HG03378 (cell line): ENCODE data around the gene GALNT2.

Source experiments
- ATAC-seq: cut with Tn5 transposase; IDR thresholded peaks from one replicate; pipeline ENCODE4 v1.9.1; 2021; ENCODE audit warnings: mild to moderate bottlenecking, moderate library complexity; ENCODE audit not compliant: unreplicated experiment

GALNT2 gene

DNA sequence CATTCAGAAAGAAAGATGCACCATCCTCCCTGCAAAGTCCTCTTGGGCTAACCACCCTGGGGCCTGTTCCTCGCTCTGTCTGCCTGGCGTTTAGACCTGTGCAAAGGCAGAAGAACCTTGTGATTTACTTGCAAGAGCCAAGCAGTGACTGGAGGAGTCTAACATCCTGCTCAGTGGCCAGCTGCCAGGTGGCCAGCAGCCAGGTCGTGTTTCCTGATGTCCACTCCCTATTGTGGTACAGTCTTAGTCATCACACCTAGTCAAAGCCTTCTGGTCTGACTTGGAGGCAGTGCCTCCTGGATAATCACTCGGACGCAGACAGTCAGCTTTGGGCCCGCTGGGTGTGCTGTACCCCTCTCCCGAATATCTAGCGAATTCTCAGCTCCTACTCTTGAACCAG is 241.0 kb downstream of the GALNT2 start:
- ATAC-seq = no peak

GRCh38 chr1:230308821-230309220 is 241.8 kb downstream of the GALNT2 start:
- ATAC-seq = no peak

GRCh38 chr1:230309646-230310177 is 242.7 kb downstream of the GALNT2 start:
- no peak for ATAC-seq

- no peak for ATAC-seq
Measured at GRCh38 chr1:230310381-230311163, 243.5 kb downstream of the GALNT2 start.

DNA sequence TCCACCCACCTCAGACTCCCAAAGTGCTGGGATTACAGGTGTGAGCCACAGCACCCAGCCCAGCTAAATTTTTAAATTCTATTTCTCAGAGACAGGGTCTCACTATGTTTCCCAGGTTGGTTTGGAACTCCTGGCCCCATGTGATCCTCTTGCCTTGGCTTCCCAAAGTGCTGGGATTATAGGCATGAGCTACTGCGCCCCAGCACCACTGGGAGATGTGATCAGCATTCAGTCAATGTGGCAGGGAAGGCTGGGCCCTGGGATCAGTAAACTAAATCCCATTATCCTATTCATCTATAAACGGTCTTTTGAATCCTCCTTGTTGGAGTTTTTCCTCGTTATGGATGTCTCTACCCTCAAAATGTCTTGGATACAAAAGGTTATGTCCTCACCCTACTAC is 245.6 kb downstream of the GALNT2 start:
- no peak for ATAC-seq

DNA sequence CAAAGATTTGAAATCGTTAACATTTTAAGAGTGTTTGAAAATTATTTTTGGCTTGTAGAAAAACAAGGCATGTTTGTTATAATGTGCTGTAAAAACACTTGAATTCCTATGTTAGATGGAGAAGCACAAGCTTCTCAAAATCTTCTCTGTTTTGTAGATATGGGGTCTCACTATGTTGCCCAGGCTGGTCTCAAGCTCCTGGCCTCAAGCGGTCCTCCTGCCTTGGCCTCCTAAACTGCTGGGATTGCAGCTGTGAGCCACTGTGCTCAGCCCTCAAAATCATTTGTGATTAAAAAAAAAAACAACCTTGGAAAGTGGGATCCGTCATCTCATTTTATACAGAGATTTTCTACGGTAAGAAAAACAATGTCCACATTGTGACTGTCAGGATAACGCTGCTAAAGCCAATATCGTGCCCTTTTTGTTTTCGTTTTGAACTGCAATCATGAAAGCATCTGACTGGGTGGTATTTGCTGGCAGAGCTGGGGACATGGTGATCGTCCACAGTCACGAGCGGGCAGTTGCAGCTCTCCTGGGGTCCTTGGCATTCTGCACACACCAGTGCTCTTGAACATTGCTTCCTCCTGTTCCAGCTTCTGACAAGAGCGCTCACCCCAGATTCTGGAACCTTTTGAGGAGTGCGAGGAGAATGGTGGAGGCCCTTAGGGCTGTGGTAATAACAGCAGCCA is 246.6 kb downstream of the GALNT2 start:
- ATAC-seq = no peak

- ATAC-seq = no peak
Measured at GRCh38 chr1:230314142-230314470, 247.1 kb downstream of the GALNT2 start.

- ATAC-seq = no peak
Measured at GRCh38 chr1:230315099-230315498, 248.1 kb downstream of the GALNT2 start.

DNA sequence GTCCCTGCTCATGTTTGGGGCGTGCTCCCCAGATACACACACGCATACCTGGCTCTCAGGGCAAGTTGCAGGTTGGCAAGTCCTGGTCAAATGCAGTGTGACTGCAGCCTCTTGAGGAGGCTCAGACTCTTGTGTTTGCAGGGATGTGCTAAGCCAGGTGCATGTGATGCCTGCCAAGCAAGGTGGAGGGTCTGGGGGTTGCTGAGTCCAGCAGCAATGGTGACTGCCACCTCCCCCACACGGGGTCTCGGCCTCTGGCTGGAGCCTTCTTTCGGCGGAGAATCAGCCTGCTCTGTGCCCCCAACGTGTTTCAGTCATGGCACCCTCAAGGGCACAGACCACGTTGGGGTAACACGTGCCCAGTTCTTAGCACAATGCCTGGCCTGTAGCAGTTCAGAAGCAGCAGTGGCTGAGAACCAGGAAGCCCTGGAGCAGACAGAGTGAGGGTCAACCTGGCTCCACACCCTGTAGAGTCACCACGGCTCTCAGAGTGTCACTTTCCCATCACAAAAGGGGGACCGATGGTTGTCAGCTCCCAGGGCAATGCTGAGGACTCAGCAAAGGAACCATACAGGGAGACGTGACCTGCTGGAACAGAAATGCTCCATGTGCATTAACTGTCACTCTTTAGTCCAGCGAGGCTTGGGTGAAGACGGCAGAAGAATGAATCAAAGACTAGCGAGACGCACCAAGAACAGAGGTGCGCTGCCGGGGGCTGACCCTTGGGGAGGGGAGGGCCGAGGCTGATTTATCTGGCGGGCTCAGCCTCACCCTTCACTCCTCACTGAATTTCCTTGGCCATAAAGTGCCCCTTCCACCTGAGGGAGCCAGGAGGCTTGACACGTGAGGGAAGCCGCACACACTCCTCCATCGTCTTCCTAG is 250.1 kb downstream of the GALNT2 start:
- no peak for ATAC-seq

- no peak for ATAC-seq
Measured at GRCh38 chr1:230317823-230318819, 251.1 kb downstream of the GALNT2 start.

GRCh38 chr1:230319014-230319747 is 252.1 kb downstream of the GALNT2 start:
- ATAC-seq = no peak

DNA sequence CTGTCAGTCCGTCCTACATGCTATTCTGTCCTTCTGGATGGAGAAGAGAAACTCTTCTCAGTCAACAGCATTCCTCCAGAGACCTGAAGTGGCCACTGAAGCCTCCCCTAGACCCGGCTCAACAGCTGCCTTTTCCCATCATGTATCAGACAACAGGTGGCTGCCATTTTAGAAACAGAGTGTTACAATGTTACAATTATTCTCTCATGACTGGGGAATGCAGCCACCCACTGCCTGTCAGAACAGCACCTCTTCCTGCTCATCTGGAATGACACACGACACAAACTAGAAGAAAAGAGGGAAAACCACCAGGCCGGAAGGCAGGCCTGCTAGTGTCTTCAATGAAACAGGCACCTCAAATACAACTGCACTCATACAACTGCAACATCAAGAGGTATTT is 253.8 kb downstream of the GALNT2 start:
- no peak for ATAC-seq

DNA sequence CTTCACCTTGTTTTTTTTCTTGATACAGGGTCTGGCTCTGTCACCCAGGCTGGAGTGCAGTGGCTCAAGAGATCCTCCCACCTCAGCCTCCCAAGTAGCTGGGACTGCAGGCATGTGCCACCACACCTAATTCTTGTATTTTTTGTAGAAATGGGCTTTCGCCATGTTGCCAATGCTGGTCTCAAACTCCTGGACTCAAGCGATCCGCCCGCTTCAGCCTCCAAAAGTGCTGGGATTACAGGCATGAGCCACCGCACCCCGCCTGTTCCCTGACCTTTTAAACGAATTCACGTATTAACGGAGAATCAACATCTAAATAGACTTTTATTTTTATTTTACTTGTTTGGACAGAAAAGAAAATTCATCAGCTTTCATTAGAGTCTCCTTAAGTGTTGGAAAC is 254.3 kb downstream of the GALNT2 start:
- ATAC-seq = no peak

GRCh38 chr1:230321741-230322420 is 254.8 kb downstream of the GALNT2 start:
- ATAC-seq = no peak

DNA sequence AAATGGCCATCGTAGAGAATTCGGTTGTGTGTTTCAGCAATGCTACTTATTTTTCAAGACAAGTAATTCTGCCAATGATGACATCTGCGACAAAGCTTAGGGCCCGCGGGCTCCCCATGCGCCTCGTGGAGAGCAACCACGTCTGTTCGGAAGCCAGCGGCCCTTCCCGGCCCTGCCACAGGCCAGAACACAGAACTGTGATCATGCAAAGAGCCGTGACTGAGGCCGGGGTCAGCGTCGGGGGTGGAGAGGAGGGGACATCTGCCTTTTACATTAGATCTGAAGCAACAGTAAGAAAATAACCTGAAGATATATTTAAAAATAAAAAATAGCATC is 255.4 kb downstream of the GALNT2 start:
- no peak for ATAC-seq

DNA sequence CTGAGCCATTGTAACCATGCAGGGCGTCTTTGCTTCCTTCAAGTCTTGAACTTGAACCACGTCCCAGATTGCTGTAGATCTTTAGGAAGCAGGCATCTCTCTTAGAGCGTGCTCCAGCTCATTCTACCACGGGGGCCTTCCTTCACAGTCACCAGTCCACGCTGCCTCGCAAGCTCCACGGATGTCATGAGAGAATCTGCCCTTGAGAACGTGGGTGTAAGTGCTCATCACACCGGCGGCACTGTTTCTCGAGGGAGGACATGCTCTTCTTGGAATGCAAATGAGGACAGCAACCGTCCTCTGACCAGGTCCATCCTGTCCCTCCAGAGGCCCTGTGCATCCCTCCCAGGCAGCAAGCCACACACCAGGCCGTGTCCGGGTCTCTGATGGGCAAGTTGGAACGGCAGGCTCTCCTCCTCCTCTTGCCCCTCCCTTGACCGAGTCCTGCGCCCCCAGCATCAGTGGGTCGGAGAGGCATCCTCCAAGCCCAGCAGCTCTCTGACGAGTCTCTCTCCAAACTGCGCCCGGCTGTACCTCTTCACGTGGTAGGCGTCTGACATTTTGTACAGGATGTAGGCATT is 256.0 kb downstream of the GALNT2 start:
- no peak for ATAC-seq

DNA sequence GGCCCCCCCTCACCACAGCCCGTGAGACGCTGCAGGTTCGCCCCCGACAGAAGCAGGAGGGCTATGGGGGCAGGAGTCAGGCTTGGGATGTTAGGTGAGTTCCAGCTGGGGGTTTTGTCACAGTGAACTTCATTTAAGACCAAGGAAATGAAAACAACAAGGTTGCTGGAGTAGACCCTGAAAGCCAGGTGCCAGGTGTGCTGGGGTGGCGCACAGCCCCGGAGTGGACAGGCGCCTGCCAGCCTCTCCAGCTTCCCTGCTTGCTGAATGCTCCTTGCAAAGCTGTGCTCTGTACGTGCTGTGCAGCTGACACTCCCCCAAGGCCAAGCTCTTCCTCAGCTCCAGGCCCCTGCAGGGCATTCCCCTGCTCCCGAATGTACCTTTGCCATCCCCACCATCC is 256.6 kb downstream of the GALNT2 start:
- no peak for ATAC-seq

DNA sequence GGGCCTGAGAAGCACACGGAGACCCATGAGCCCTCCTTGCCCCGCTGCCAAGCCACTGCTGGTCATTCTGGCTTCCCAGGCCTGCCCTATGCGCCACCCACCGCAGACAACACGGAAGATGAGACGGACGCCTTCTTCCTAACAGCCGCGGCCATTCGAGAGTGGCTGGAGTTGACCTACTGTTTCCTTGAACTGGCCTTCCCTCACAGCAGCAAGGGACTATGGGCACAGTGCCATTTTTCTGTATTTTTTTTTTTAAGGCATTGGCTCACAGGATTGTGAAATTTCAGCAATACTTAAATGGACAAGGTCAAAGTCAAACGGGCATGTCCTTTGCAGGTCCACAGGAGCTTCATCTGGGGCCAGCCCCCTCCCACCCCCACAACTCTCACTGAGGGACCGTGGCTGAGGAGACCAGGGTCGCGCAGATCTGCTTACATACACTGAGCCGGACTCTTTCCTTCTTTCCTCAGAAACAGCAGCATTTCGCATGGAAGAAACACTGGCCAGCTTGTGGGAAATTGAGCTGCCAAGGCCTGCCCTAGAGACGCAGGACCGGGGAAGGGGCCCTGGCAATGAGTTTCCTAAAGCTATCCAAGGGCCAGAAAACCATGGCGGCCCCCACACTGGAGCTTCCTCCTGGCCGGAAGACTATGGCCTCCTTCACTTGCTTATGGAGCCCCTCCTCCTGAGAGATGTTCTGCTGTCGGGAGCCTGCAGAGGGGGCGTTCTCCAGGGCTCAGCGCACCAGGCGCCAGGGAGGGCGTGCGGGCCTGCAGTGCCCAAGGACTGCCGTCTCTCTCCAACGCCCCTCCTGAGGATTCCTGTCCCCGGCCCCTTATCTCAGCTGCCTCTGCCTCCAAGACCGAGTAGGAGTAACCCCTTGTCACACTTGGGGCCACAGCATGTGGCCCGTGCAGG is 260.2 kb downstream of the GALNT2 start:
- no peak for ATAC-seq
